K562 (cell line): ENCODE measurements around the gene C6orf47. TPM values are rescaled to one million over a fixed set of nuclear protein-coding genes. Genes with fewer than 3 reads are reported as not detected.

Experiments
- AFF1 ChIP-seq, 2 experiments: fragments of 450-650 bp; IDR thresholded peaks; 2 replicates each; pipeline ENCODE4 v1.6.1; 2018; ENCODE audit warnings: mild to moderate bottlenecking in 2 of 2, low read depth in 1 of 2; ENCODE audit not compliant: partially characterized antibody in 2 of 2
- ARHGAP35 ChIP-seq: fragments of 450-650 bp; IDR thresholded peaks from 2 replicates; pipeline ENCODE4 v1.6.1; 2018; ENCODE audit not compliant: partially characterized antibody
- DEAF1 ChIP-seq: fragments of 450-650 bp; formaldehyde crosslinking; IDR thresholded peaks from 2 replicates; pipeline ENCODE4 v1.4.0; 2020; ENCODE audit warnings: mild to moderate bottlenecking, moderate library complexity
- ELF1 ChIP-seq: fragments of 200-800 bp; sonication (Bioruptor generic); IDR thresholded peaks from 2 replicates; pipeline ENCODE4 v1.6.1; 2016; ENCODE audit warnings: missing genetic modification characterization, missing compliant biosample characterization
- FOXO4 ChIP-seq: fragments of 450-650 bp; formaldehyde crosslinking; IDR thresholded peaks from 2 replicates; pipeline ENCODE4 v1.4.0; 2020; ENCODE audit warnings: mild to moderate bottlenecking, moderate library complexity
- HMGN3 ChIP-seq: IDR thresholded peaks from 2 replicates; pipeline ENCODE4 v1.6.1; 2011; ENCODE audit warnings: borderline replicate concordance, low read depth, mild to moderate bottlenecking, mixed read lengths, low read length; ENCODE audit not compliant: insufficient read length; ENCODE audit errors: extremely low read depth
- LEF1 ChIP-seq: fragments of 450-650 bp; IDR thresholded peaks from 2 replicates; pipeline ENCODE4 v1.6.1; 2016; ENCODE audit warnings: mild to moderate bottlenecking
- MBD1 ChIP-seq: fragments of 250-450 bp; sonication (Bioruptor Pico); IDR thresholded peaks from 2 replicates; pipeline ENCODE4 v1.8.0; 2022; ENCODE audit warnings: inconsistent platforms
- MECOM ChIP-seq: fragments of 250-450 bp; sonication (Bioruptor Pico); IDR thresholded peaks from 2 replicates; pipeline ENCODE4 v1.8.0; 2022; ENCODE audit warnings: inconsistent platforms
- MTA1 ChIP-seq: fragments of 450-650 bp; IDR thresholded peaks from 2 replicates; pipeline ENCODE4 v1.6.1; 2017; ENCODE audit warnings: borderline replicate concordance
- NR2C1 ChIP-seq, 2 experiments: fragments of 450-650 bp; IDR thresholded peaks; 2 replicates each; pipeline ENCODE4 v1.6.1; 2017; ENCODE audit warnings: mild to moderate bottlenecking in 2 of 2, antibody characterized with exemption in 1 of 2, inconsistent platforms in 1 of 2, missing compliant biosample characterization in 1 of 2, missing genetic modification characterization in 1 of 2
- PPARD ChIP-seq: fragments of 250-450 bp; sonication (Bioruptor Pico); IDR thresholded peaks from 2 replicates; pipeline ENCODE4 v1.8.0; 2022; ENCODE audit warnings: inconsistent platforms, mild to moderate bottlenecking, moderate library complexity
- SETDB1 ChIP-seq: IDR thresholded peaks from one replicate; pipeline ENCODE4 v1.6.1; 2012; ENCODE audit warnings: low read length, control low read depth, inconsistent platforms
- SMAD2 ChIP-seq: fragments of 150-350 bp; IDR thresholded peaks from 2 replicates; pipeline ENCODE4 v1.6.1; 2014; ENCODE audit warnings: low read depth, mild to moderate bottlenecking, low read length
- TCF7 ChIP-seq: sonication (generic); IDR thresholded peaks from 2 replicates; pipeline ENCODE4 v1.6.1; 2016; ENCODE audit warnings: antibody characterized with exemption, borderline replicate concordance
- TCFL5 ChIP-seq: fragments of 250-450 bp; sonication (Bioruptor Pico); conservative IDR thresholded peaks from 2 replicates; pipeline ENCODE4 v1.6.1; 2021; ENCODE audit warnings: mild to moderate bottlenecking, moderate library complexity, matching md5 sums
- ZNF444 ChIP-seq: fragments of 250-450 bp; sonication (Bioruptor Pico); IDR thresholded peaks from 2 replicates; pipeline ENCODE4 v1.4.0; 2020; ENCODE audit warnings: mild to moderate bottlenecking, moderate library complexity
- ZNF740 ChIP-seq, 3 experiments: fragments of 200-800 bp in 1 of 3; sonication (Bioruptor generic) in 1 of 3; sonication (generic) in 1 of 3; formaldehyde crosslinking in 1 of 3; IDR thresholded peaks; 2 replicates each; pipeline versions ENCODE4 v1.6.1 to v1.8.0; 2016 to 2022; ENCODE audit warnings: mild to moderate bottlenecking in 2 of 3, missing compliant biosample characterization in 2 of 3, missing genetic modification characterization in 2 of 3, missing genetic modification reagents in 1 of 3
- polyA plus RNA-seq, 8 experiments: library from polyadenylated mRNA; depleted of rRNA in 4 of 8; stranded (reverse) in 5 of 8; unstranded in 3 of 8; fragments of >200 nt; fragmentation: Nextera tagmentation in 2 of 8; fragmentation: Illumina TruSeq in 1 of 8; extraction: Ambion mirVana in 2 of 8; extraction: Trizol in 1 of 8; gene quantifications; 2 replicates each; pipeline versions ENCODE4 v1.2.1 to v1.2.3, GENCODE V29; 2011 to 2014; ENCODE audit warnings: inconsistent platforms in 1 of 8, missing spikeins in 1 of 8
- total RNA-seq, 7 experiments: library from RNA; depleted of rRNA in 6 of 7; stranded (reverse); fragments of >200 nt in 6 of 7; fragmentation: Illumina TruSeq in 2 of 7; extraction: Trizol in 2 of 7; gene quantifications; 2 replicates each; pipeline versions ENCODE4 v1.2.1 to v1.2.3, GENCODE V29; 2011 to 2021; ENCODE audit warnings: low replicate concordance in 1 of 7

The C6orf47 gene
- total and polyA plus RNA-seq, 9 of the 15 experiments (the other 6 are each of a cell fraction or from before 2014, with no cell fraction given): 0.14 to 43.8 (median 27.0) TPM

- TF ChIP-seq AFF1 (IDR thresholded peaks at IDR 0.05; ENCODE audit: low read depth in 1 of 2, partially characterized antibody in 2 of 2): peak; percentile 59 to 67
- TF ChIP-seq PPARD (CRISPR knock-in tag): no peak
- TF ChIP-seq HMGN3: no peak
- TF ChIP-seq MECOM (CRISPR knock-in tag): no peak; the same call in 1 of the 2 replicates
- TF ChIP-seq SMAD2: no peak
- TF ChIP-seq SETDB1: no peak
- TF ChIP-seq TCF7: no peak
- no peak for TF ChIP-seq TCFL5 (CRISPR knock-in tag)
- TF ChIP-seq MTA1: 0 out of 2 replicates have a peak, but pooled peaks have one; percentile 19
- TF ChIP-seq ZNF444: no peak
- no peak; the same call in 1 of the 2 replicates for TF ChIP-seq ELF1 (tag)
- no peak for TF ChIP-seq ZNF740 (CRISPR knock-in tag; IDR thresholded peaks at IDR 0.05)
- no peak for TF ChIP-seq ZNF740 (tag; IDR thresholded peaks at IDR 0.05)
- TF ChIP-seq LEF1: no peak; the same call in 1 of the 2 replicates
- 0 out of 2 replicates have a peak, but pooled peaks have one; percentile 1 for TF ChIP-seq DEAF1 (CRISPR knock-in tag)
- TF ChIP-seq NR2C1 (IDR thresholded peaks at IDR 0.05): no peak; the same call in 1 of the 2 replicates
- no peak for TF ChIP-seq NR2C1 (tag; IDR thresholded peaks at IDR 0.05)
- TF ChIP-seq MBD1 (CRISPR knock-in tag): no peak
- TF ChIP-seq ARHGAP35: peak; percentile 4
- no peak for TF ChIP-seq FOXO4
These were observed 41.8 kb upstream of the C6orf47 start (continued) for GRCh38 chr6:31702405-31702818.
